Panc1 (cell line): Measurements from ENCODE around the gene OVCH1.

Source experiments
- CTCF ChIP-seq: fragments of 450-650 bp; IDR thresholded peaks from 2 replicates; pipeline ENCODE4 v1.5.1; 2017; ENCODE audit warnings: mild to moderate bottlenecking
- TF ChIP-seq, protein P1 (sequence below), 2 experiments: IDR thresholded peaks; 2 replicates each; pipeline ENCODE4 v1.6.1; 2011 to 2012; ENCODE audit warnings: low read depth in 2 of 2, control low read depth in 1 of 2, low read length in 1 of 2, mild to moderate bottlenecking in 1 of 2, moderate library complexity in 1 of 2; ENCODE audit not compliant: insufficient read depth in 1 of 2

- TF ChIP-seq CTCF = no peak
- TF ChIP-seq, protein P1, sequence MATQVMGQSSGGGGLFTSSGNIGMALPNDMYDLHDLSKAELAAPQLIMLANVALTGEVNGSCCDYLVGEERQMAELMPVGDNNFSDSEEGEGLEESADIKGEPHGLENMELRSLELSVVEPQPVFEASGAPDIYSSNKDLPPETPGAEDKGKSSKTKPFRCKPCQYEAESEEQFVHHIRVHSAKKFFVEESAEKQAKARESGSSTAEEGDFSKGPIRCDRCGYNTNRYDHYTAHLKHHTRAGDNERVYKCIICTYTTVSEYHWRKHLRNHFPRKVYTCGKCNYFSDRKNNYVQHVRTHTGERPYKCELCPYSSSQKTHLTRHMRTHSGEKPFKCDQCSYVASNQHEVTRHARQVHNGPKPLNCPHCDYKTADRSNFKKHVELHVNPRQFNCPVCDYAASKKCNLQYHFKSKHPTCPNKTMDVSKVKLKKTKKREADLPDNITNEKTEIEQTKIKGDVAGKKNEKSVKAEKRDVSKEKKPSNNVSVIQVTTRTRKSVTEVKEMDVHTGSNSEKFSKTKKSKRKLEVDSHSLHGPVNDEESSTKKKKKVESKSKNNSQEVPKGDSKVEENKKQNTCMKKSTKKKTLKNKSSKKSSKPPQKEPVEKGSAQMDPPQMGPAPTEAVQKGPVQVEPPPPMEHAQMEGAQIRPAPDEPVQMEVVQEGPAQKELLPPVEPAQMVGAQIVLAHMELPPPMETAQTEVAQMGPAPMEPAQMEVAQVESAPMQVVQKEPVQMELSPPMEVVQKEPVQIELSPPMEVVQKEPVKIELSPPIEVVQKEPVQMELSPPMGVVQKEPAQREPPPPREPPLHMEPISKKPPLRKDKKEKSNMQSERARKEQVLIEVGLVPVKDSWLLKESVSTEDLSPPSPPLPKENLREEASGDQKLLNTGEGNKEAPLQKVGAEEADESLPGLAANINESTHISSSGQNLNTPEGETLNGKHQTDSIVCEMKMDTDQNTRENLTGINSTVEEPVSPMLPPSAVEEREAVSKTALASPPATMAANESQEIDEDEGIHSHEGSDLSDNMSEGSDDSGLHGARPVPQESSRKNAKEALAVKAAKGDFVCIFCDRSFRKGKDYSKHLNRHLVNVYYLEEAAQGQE (IDR thresholded peaks at IDR 0.05; ENCODE audit: insufficient read depth in 1 of 2, low read depth in 2 of 2, low read length in 1 of 2) = no peak
Observed at GRCh38 chr12:29437575-29437974, 59.9 kb downstream of the OVCH1 start.
